HG03575 (cell line): ENCODE measurements around the gene PAK6.

Source experiments
- ATAC-seq: cut with Tn5 transposase; IDR thresholded peaks from one replicate; pipeline ENCODE4 v1.9.1; 2021; ENCODE audit not compliant: unreplicated experiment, insufficient number of reproducible peaks, low FRiP score; ENCODE audit errors: extremely low read depth

The PAK6 gene

GRCh38 chr15:40298216-40298935, 59.5 kb downstream of the PAK6 start:
- no peak for ATAC-seq

GRCh38 chr15:40300367-40300766, 61.5 kb downstream of the PAK6 start:
- ATAC-seq = no peak

- ATAC-seq = no peak
These were observed 61.9 kb downstream of the PAK6 start for GRCh38 chr15:40300771-40301170.

GRCh38 chr15:40301467-40302179, 62.8 kb downstream of the PAK6 start:
- ATAC-seq = no peak

- no peak for ATAC-seq
These were observed 63.5 kb downstream of the PAK6 start for GRCh38 chr15:40302288-40302886.

GRCh38 chr15:40302981-40303380, 64.1 kb downstream of the PAK6 start:
- no peak for ATAC-seq

GRCh38 chr15:40303576-40303975, 64.7 kb downstream of the PAK6 start:
- no peak for ATAC-seq

GRCh38 chr15:40305281-40305680, 66.4 kb downstream of the PAK6 start:
- no peak for ATAC-seq

GRCh38 chr15:40306371-40306770, 67.5 kb downstream of the PAK6 start:
- ATAC-seq = no peak

- ATAC-seq = no peak
These were observed 68.0 kb downstream of the PAK6 start for GRCh38 chr15:40306908-40307307.

GRCh38 chr15:40307421-40308211, 68.8 kb downstream of the PAK6 start, which contains the start of gene PLCB2:
Gene PLCB2, minus strand, starts transcription at chr15:40307935. Its CDS starts 263 bp downstream, at chr15:40307672.
- no peak for ATAC-seq

GRCh38 chr15:40309344-40309862, 70.5 kb downstream of the PAK6 start:
- no peak for ATAC-seq

- no peak for ATAC-seq
These were observed 71.4 kb downstream of the PAK6 start for GRCh38 chr15:40310001-40310959.

GRCh38 chr15:40310993-40311392, 72.1 kb downstream of the PAK6 start:
- no peak for ATAC-seq

- ATAC-seq = no peak
These were observed 73.7 kb downstream of the PAK6 start for GRCh38 chr15:40312370-40313158.

GRCh38 chr15:40313531-40314398, 74.9 kb downstream of the PAK6 start:
- no peak for ATAC-seq
